HG03064 (cell line): ENCODE data around the gene SRSF2.
"Not testable (repeated sequence)": the region's sequence is repeated elsewhere in the genome, so short reads cannot be mapped to it uniquely, and the experiment has no call there.

Experiments used
- ATAC-seq: cut with Tn5 transposase; IDR thresholded peaks from one replicate; pipeline ENCODE4 v1.9.1; 2021; ENCODE audit warnings: low read depth; ENCODE audit not compliant: unreplicated experiment

The SRSF2 gene

GRCh38 chr17:76739568-76740115 lies 2.5 kb upstream of the SRSF2 start:
- not testable (repeated sequence) for ATAC-seq

GRCh38 chr17:76738468-76738850 lies 1.3 kb upstream of the SRSF2 start:
- no peak for ATAC-seq

- peak; percentile 48 for ATAC-seq
These were observed 741 bp upstream of the SRSF2 start, which contains the start of gene MFSD11 for GRCh38 chr17:76737676-76738467. Gene MFSD11, plus strand, starts transcription at chr17:76738119. Its CDS starts 234 bp downstream, at chr17:76738353.

GRCh38 chr17:76736349-76737081 lies 616 bp downstream of the SRSF2 start:
- peak; percentile 20 for ATAC-seq

GRCh38 chr17:76735586-76736348 lies 1.4 kb downstream of the SRSF2 start:
- no peak for ATAC-seq

- no peak for ATAC-seq
These were observed 2.1 kb downstream of the SRSF2 start for GRCh38 chr17:76735006-76735405.

- ATAC-seq = no peak
These were observed 2.9 kb downstream of the SRSF2 start for GRCh38 chr17:76734080-76734840.

- no peak for ATAC-seq
These were observed 3.5 kb downstream of the SRSF2 start for GRCh38 chr17:76733618-76733957.

- no peak for ATAC-seq
These were observed 4.2 kb downstream of the SRSF2 start for GRCh38 chr17:76732734-76733617.

GRCh38 chr17:76731800-76732733 lies 5.1 kb downstream of the SRSF2 start:
- not testable (repeated sequence) for ATAC-seq

- ATAC-seq = no peak
These were observed 9.2 kb downstream of the SRSF2 start for GRCh38 chr17:76727745-76728456.

GRCh38 chr17:76726776-76727718 lies 10.1 kb downstream of the SRSF2 start, which contains the start of gene METTL23:
Gene METTL23, plus strand, starts transcription at chr17:76726839. Its CDS starts 2,872 bp downstream, at chr17:76729711.
- peak; percentile 44 for ATAC-seq

GRCh38 chr17:76726231-76726775 lies 10.8 kb downstream of the SRSF2 start, which contains the start of gene JMJD6:
Gene JMJD6, minus strand, starts transcription at chr17:76726606. Its CDS starts 131 bp downstream, at chr17:76726475.
- ATAC-seq = peak; percentile 68

- ATAC-seq = peak; percentile 9
These were observed 11.4 kb downstream of the SRSF2 start for GRCh38 chr17:76725580-76726230.

GRCh38 chr17:76723812-76724211 lies 13.3 kb downstream of the SRSF2 start:
- no peak for ATAC-seq
